PC-9 (cell line): ENCODE results near the gene DRC1. TPM values are rescaled to one million over a fixed set of nuclear protein-coding genes. Genes with fewer than 3 reads are reported as not detected.

ENCODE experiments used
- BruUV-seq: library from RNA; stranded (reverse); fragments of 400-500 nt; replicated peaks from 2 replicates; lab custom pipeline; 2021; lab: Mats Ljungman, UMichigan
- CTCF ChIA-PET: fragments of 300-600 bp; sonication (Branson Sonifier 250); formaldehyde crosslinking; loops from one replicate; lab custom pipeline; 2022; ENCODE audit warnings: antibody characterized with exemption; lab: Charles Lee
- POLR2A ChIA-PET: fragments of 300-600 bp; sonication (Branson Sonifier 250); formaldehyde crosslinking; loops from one replicate; lab custom pipeline; 2022; ENCODE audit warnings: antibody characterized with exemption; ENCODE audit not compliant: unreplicated experiment; lab: Charles Lee
- DNase-seq, 2 experiments: peaks; one replicate each; pipeline versions ENCODE4 v3.0.0 to v3.0.0-alpha.2; 2015 to 2022; ENCODE audit warnings: mixed read lengths in 1 of 2
- H2AFZ ChIP-seq: fragments of 200-600 bp; sonication (generic); 2 replicates; pipeline ENCODE4 v1.8.1; 2017; ENCODE audit warnings: antibody characterized with exemption
- H3F3A ChIP-seq: fragments of 200-600 bp; sonication (generic); 2 replicates; pipeline ENCODE4 v1.8.1; 2017; ENCODE audit warnings: antibody characterized with exemption, mild to moderate bottlenecking, low read depth; ENCODE audit not compliant: insufficient read depth
- H3K27ac ChIP-seq: fragments of 200-600 bp; sonication (generic); 2 replicates; pipeline ENCODE4 v1.6.1; 2016; ENCODE audit warnings: mixed run types
- H3K27me3 ChIP-seq: fragments of 200-600 bp; sonication (generic); 2 replicates; pipeline ENCODE4 v1.6.1; 2016; ENCODE audit warnings: low read depth, mixed run types; ENCODE audit not compliant: insufficient read depth
- H3K36me3 ChIP-seq: fragments of 200-600 bp; sonication (generic); 2 replicates; pipeline ENCODE4 v1.6.1; 2016; ENCODE audit warnings: low read depth, mixed run types
- H3K4me1 ChIP-seq: fragments of 200-600 bp; sonication (generic); replicated peaks from 2 replicates; pipeline ENCODE4 v1.6.1; 2016; ENCODE audit warnings: mixed run types; ENCODE audit not compliant: insufficient read depth
- H3K4me2 ChIP-seq: fragments of 200-600 bp; sonication (generic); 2 replicates; pipeline ENCODE4 v1.6.1; 2017; ENCODE audit warnings: mixed run types
- H3K4me3 ChIP-seq: fragments of 200-600 bp; sonication (generic); 2 replicates; pipeline ENCODE4 v1.6.1; 2016; ENCODE audit warnings: mixed run types
- H3K79me2 ChIP-seq: fragments of 200-600 bp; sonication (generic); 2 replicates; pipeline ENCODE4 v1.6.1; 2017; ENCODE audit warnings: low read depth, mixed run types
- H3K9me2 ChIP-seq: fragments of 200-600 bp; sonication (generic); 2 replicates; pipeline ENCODE4 v1.8.1; 2017; ENCODE audit warnings: mild to moderate bottlenecking; ENCODE audit not compliant: insufficient read depth
- H3K9me3 ChIP-seq: fragments of 200-600 bp; sonication (generic); 2 replicates; pipeline ENCODE4 v1.8.1; 2016; ENCODE audit warnings: low read depth; ENCODE audit not compliant: insufficient read depth
- H4K20me1 ChIP-seq: fragments of 200-600 bp; sonication (generic); 2 replicates; pipeline ENCODE4 v1.8.1; 2017; ENCODE audit not compliant: insufficient read depth
- EZH2 ChIP-seq: fragments of 200-600 bp; sonication (generic); IDR thresholded peaks from 2 replicates; pipeline ENCODE4 v1.8.0; 2017; ENCODE audit warnings: antibody characterized with exemption, low read depth
- intact Hi-C: fragments of 100-400 bp; cut with micrococcal nuclease; formaldehyde crosslinking; loops from one replicate; pipeline ENCODE4 v1.10.0; 2022; ENCODE audit not compliant: unreplicated experiment
- total RNA-seq: library from RNA; stranded (reverse); gene quantifications from 2 replicates; pipeline ENCODE4 v1.2.3, GENCODE V29; 2021
- TF ChIP-seq, protein P1 (sequence below): fragments of 200-600 bp; sonication (generic); conservative IDR thresholded peaks from 2 replicates; pipeline ENCODE4 v1.6.1; 2017; ENCODE audit warnings: mixed run types, antibody characterized with exemption, mild to moderate bottlenecking, moderate library complexity

The DRC1 gene
- total RNA-seq, 1 experiment from 2014 or later, result 6.4 TPM

DNA sequence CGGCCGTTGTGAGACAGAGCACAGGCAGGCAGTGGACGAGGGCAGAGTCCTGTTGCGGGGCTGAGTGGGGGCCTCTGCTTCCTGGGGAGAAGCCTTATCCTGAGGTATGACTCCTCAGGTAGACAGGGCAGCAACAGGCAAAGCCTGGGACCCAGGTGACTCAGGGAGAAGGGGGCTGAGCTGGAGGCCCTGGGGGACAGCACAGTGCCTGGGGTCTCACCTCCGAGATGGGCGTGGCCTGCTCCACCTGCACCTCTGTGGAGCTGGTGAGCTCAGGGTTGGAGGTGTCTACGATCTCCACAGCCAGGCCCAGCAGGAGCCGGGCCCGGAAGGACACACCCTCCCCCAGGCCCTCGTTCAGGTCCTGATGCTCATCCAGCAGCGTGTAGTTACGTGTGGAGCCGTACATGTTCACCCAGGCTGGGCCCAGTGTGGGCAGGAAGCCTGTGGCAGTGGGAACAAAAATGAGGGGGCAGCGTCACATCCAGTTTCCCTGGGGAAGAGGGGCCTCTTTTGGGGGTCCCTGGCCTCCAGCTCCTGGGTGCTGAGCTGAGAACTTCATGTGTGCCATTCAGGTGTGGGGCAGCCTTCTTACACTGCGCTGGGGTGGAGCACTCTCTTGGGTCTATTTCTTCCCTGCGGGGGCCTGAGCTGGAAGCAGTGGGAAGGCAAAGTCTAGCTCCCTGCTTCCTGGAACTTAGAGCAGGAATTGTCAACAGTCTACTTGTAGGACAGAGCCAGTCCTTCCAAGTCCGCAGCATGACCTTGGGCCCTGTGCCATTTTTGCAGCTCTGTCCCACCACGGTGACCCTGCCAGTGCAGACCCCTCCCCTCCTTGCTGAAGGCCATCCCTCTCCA is 79.1 kb downstream of the DRC1 start:
- Histone ChIP-seq H3K4me3 (no peak overlapping the region), H3K9me2 (no peaks in the 10 kb centered on the region), H3K79me2 (no peaks in the 10 kb centered on the region), H2AFZ (no peak overlapping the region), H3F3A (peaks cover under 1% of the 10 kb centered on the region), H4K20me1 (no peaks in the 10 kb centered on the region), H3K4me2 (no peak overlapping the region), H3K27me3 (peaks cover 7% of the 10 kb centered on the region; the same call in 1 of the 2 replicates), H3K27ac (no peak overlapping the region), H3K4me1 (no peaks in the 10 kb centered on the region), H3K9me3 (no peaks in the 10 kb centered on the region), H3K36me3 (no peaks in the 10 kb centered on the region)
- intact Hi-C loops, result no loop called here
- DNase-seq, result no peak
- no peak for TF ChIP-seq EZH2
- TF ChIP-seq, protein P1, sequence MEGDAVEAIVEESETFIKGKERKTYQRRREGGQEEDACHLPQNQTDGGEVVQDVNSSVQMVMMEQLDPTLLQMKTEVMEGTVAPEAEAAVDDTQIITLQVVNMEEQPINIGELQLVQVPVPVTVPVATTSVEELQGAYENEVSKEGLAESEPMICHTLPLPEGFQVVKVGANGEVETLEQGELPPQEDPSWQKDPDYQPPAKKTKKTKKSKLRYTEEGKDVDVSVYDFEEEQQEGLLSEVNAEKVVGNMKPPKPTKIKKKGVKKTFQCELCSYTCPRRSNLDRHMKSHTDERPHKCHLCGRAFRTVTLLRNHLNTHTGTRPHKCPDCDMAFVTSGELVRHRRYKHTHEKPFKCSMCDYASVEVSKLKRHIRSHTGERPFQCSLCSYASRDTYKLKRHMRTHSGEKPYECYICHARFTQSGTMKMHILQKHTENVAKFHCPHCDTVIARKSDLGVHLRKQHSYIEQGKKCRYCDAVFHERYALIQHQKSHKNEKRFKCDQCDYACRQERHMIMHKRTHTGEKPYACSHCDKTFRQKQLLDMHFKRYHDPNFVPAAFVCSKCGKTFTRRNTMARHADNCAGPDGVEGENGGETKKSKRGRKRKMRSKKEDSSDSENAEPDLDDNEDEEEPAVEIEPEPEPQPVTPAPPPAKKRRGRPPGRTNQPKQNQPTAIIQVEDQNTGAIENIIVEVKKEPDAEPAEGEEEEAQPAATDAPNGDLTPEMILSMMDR, result no peak
- no TSS peak for BruUV-seq
- ChIA-PET POLR2A (no interaction called here), CTCF (no interaction called here)

DNA sequence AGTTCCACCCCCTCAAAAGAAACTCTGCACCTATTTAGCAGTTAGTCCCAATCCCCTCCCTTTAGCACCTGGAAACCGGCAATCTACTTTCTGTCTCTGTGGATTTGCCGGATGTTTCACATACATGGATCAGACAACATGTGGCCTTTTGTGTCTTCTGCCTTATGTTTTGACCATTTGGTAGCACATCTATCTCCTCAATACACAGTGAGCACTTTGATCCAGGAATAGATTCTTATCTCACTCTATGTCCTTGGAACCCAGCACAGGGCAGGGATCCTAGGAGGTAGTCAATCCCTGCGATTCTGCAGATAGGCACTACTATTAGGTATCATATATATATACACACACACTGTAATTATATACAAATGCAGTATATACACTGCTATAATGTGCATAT is 80.0 kb downstream of the DRC1 start:
- no peaks in the 10 kb centered on the region for H3K4me1 ChIP-seq
- H3F3A ChIP-seq, result no peaks in the 10 kb centered on the region; the same call in none of the 2 replicates
- no peak overlapping the region for H3K27ac ChIP-seq
- H3K9me2 ChIP-seq, result no peaks in the 10 kb centered on the region
- H3K79me2 ChIP-seq, result no peaks in the 10 kb centered on the region
- no peak for DNase-seq
- H3K4me3 ChIP-seq, result no peak overlapping the region
- ChIA-PET CTCF (no interaction called here), POLR2A (no interaction called here)
- no peaks in the 10 kb centered on the region for H3K9me3 ChIP-seq
- no peaks in the 10 kb centered on the region for H3K36me3 ChIP-seq
- no peak for TF ChIP-seq EZH2
- TF ChIP-seq, protein P1, result no peak
- H3K4me2 ChIP-seq, result no peak overlapping the region
- H2AFZ ChIP-seq, result no peak overlapping the region
- no TSS peak for BruUV-seq
- no peaks in the 10 kb centered on the region for H4K20me1 ChIP-seq
- intact Hi-C loops, result no loop called here
- H3K27me3 ChIP-seq, result peaks cover 7% of the 10 kb centered on the region; the same call in 1 of the 2 replicates

DNA sequence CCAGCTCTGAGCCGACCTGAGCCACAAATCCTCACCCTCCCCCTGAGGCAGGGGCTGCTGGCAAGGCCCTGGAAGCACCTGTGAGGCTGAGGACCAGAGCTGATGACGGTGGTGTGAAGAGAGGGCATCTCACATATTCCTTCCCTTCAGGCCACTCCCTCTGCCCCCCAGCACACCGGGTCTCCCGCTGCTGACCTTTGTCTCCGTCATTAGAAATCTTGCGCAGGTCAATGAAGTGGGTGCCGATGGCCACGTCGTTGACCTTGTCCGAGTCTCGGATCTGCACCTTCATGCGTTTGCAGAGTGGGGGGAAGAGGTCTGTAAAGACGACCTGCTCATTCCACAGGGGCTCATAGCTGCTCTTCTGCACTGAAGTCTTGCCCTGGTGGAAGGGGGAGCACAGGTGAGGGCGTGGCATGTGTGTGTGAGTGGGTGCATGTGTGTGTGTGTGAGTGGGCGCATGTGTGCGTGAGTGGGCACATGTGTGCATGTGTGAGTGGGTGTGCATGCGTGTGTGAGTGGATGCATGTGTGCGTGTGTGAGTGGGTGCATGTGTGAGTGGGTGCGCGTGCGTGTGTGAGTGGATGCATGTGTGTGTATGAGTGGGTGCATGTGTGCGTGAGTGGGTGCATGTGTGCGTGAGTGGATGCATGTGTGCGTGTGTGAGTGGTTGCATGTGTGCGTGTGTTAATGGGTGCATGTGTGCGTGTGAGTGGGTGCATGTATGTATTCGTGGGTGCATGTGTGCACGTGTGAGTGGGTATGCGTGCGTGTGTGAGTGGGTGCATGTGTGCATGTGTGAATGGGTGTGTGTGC is 80.7 kb downstream of the DRC1 start:
- H3K9me3 ChIP-seq, result no peaks in the 10 kb centered on the region
- H3K4me2 ChIP-seq, result no peak overlapping the region
- peaks cover 7% of the 10 kb centered on the region; the same call in 1 of the 2 replicates for H3K27me3 ChIP-seq
- no peaks in the 10 kb centered on the region for H3K79me2 ChIP-seq
- H3F3A ChIP-seq, result no peaks in the 10 kb centered on the region; the same call in none of the 2 replicates
- H2AFZ ChIP-seq, result no peak overlapping the region
- no peak overlapping the region for H3K4me3 ChIP-seq
- H3K4me1 ChIP-seq, result no peaks in the 10 kb centered on the region
- BruUV-seq, result no TSS peak
- no peak for DNase-seq
- no peak for TF ChIP-seq EZH2
- TF ChIP-seq, protein P1, result no peak
- no peak overlapping the region for H3K27ac ChIP-seq
- intact Hi-C loops, result no loop called here
- H4K20me1 ChIP-seq, result no peaks in the 10 kb centered on the region
- ChIA-PET CTCF (no interaction called here), POLR2A (no interaction called here)
- no peaks in the 10 kb centered on the region for H3K9me2 ChIP-seq
- no peaks in the 10 kb centered on the region for H3K36me3 ChIP-seq
